Cardiac muscle cell (in vitro differentiated cells and primary cell): ENCODE measurements around the gene SORBS2. TPM values are rescaled to one million over a fixed set of nuclear protein-coding genes. Genes with fewer than 3 reads are reported as not detected.

ENCODE experiments used
- DNase-seq, 2 donors: peaks; one replicate each; pipeline versions ENCODE4 v3.0.0 to v3.0.0-alpha.2; 2010 to 2017; ENCODE audit warnings: low read depth in 1 of 2, low spot score in 1 of 2
- H3K27ac ChIP-seq: fragments of 200-600 bp; sonication (generic); 2 replicates; pipeline ENCODE4 v1.5.1; 2016
- H3K27me3 ChIP-seq: fragments of 200-600 bp; sonication (generic); 2 replicates; pipeline ENCODE4 v1.6.0; 2016; ENCODE audit warnings: control low read depth
- H3K36me3 ChIP-seq: fragments of 200-600 bp; sonication (generic); 2 replicates; pipeline ENCODE4 v1.5.1; 2016; ENCODE audit warnings: control low read depth
- H3K4me1 ChIP-seq: fragments of 200-600 bp; sonication (generic); 2 replicates; pipeline ENCODE4 v1.8.1; 2017; ENCODE audit warnings: low read depth, mild to moderate bottlenecking, mixed run types
- H3K4me3 ChIP-seq: fragments of 200-600 bp; sonication (generic); 2 replicates; pipeline ENCODE4 v1.5.1; 2016; ENCODE audit warnings: mild to moderate bottlenecking
- H3K9me3 ChIP-seq: fragments of 200-600 bp; sonication (generic); 2 replicates; pipeline ENCODE4 v1.5.1; 2017; ENCODE audit warnings: low read depth, mild to moderate bottlenecking, control low read depth
- CTCF ChIP-seq: IDR thresholded peaks from 2 replicates; pipeline ENCODE4 v1.5.1; 2012; ENCODE audit warnings: low read depth, mild to moderate bottlenecking, low read length
- polyA plus RNA-seq: library from polyadenylated mRNA; unstranded; fragments of >200 nt; fragmentation: Nextera tagmentation; extraction: Ambion mirVana; gene quantifications from 2 replicates; pipeline ENCODE4 v1.2.1, GENCODE V29; 2016
- total RNA-seq: library from RNA; depleted of rRNA; stranded (reverse); fragments of >200 nt; gene quantifications from 2 replicates; pipeline ENCODE4 v1.2.3, GENCODE V29; 2016

SORBS2 gene
- total and polyA plus RNA-seq, 2 experiments from 2014 or later: 453 to 470 TPM

GRCh38 chr4:185598846-185599552 is 213.0 kb downstream of the SORBS2 start:
- no peak overlapping the region for H3K4me3 ChIP-seq
- H3K36me3 ChIP-seq: peaks cover 29% of the 10 kb centered on the region
- H3K9me3 ChIP-seq: no peaks in the 10 kb centered on the region
- peak overlapping the region; percentile 74 for H3K27ac ChIP-seq
- TF ChIP-seq CTCF: no peak
- peak; percentile 23 to 52 for DNase-seq
- peaks cover 18% of the 10 kb centered on the region for H3K4me1 ChIP-seq
- H3K27me3 ChIP-seq: no peaks in the 10 kb centered on the region

GRCh38 chr4:185597532-185598188 is 214.3 kb downstream of the SORBS2 start:
- DNase-seq: peak; percentile 75 to 88
- H3K9me3 ChIP-seq: no peaks in the 10 kb centered on the region
- peaks cover 23% of the 10 kb centered on the region for H3K36me3 ChIP-seq
- peak; percentile 99 for TF ChIP-seq CTCF
- no peak overlapping the region for H3K4me3 ChIP-seq
- peaks cover 18% of the 10 kb centered on the region for H3K4me1 ChIP-seq
- H3K27ac ChIP-seq: peak overlapping the region; percentile 45
- no peaks in the 10 kb centered on the region for H3K27me3 ChIP-seq

GRCh38 chr4:185592845-185593488 is 219.0 kb downstream of the SORBS2 start:
- TF ChIP-seq CTCF: peak; percentile 11
- H3K9me3 ChIP-seq: no peaks in the 10 kb centered on the region
- H3K4me3 ChIP-seq: no peak overlapping the region
- H3K27ac ChIP-seq: peak overlapping the region; percentile 38
- peaks cover 3% of the 10 kb centered on the region for H3K4me1 ChIP-seq
- DNase-seq: peak in 1 of 2 donors; percentile 61
- peaks cover 22% of the 10 kb centered on the region for H3K36me3 ChIP-seq
- no peaks in the 10 kb centered on the region for H3K27me3 ChIP-seq

- no peak for DNase-seq
- no peak for TF ChIP-seq CTCF
- H3K9me3 ChIP-seq: no peaks in the 10 kb centered on the region
- H3K4me3 ChIP-seq: no peak overlapping the region
- no peaks in the 10 kb centered on the region for H3K27me3 ChIP-seq
- H3K36me3 ChIP-seq: peaks cover 22% of the 10 kb centered on the region
- no peaks in the 10 kb centered on the region for H3K4me1 ChIP-seq
- H3K27ac ChIP-seq: peak overlapping the region; percentile 38
Measured at GRCh38 chr4:185592438-185592837, 219.6 kb downstream of the SORBS2 start.

GRCh38 chr4:185591679-185592141 is 220.3 kb downstream of the SORBS2 start:
- H3K4me1 ChIP-seq: no peaks in the 10 kb centered on the region
- DNase-seq: peak in 1 of 2 donors; percentile 67
- H3K27me3 ChIP-seq: no peaks in the 10 kb centered on the region
- no peaks in the 10 kb centered on the region for H3K9me3 ChIP-seq
- no peak overlapping the region for H3K27ac ChIP-seq
- no peak overlapping the region for H3K4me3 ChIP-seq
- peaks cover 26% of the 10 kb centered on the region for H3K36me3 ChIP-seq
- no peak for TF ChIP-seq CTCF
